ENCODE measurements around the gene HSPA1L. TPM values are rescaled to one million over a fixed set of nuclear protein-coding genes. Genes with fewer than 3 reads are reported as not detected.

The HSPA1L gene
- total RNA-seq, 4 donors from 2014 or later = 1.3 to 2.3 (median 1.8) TPM

DNA sequence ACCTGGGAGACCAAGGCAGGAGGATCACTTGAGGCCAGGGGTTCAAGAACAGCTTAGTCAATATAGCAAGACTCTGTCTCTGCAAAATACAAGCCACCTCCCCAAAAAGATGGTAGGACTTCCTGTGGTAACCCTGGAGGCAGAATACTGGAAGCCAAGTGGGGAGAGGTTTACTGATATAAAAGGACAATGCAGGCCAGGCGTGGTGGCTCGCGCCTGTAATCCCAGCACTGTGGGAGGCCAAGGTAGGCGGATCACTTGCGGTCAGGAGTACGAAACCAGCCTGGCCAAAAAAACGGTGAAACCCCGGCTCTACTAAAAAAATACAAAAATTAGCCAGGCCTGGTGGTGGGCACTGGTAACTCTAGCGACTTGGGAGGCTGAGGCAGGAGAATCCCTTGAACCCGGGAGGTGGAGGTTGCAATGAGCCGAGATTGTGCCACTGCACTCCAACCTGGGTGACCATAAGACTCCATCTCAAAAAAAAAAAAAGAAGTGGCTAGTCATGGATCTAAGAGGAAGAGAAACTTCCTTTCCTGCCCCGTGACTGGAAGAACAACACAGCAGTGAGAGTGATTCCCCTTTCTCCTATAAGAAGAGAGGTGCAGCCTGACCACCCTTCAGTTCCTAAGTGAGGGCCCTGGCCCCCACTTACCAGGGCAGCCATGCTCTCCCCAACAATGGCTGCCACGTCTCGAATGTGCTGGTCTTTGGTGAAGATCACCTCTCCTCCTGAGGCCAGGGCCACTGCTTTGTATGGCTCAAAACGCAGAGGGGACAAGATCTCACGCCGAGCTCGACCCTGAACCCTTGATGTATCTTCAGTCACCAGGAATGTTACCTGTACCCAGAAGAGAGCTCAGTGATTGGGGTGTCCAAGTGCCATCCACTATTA, 46.5 kb downstream of the HSPA1L start:
- intact Hi-C loops (cut with DNase I; ENCODE audit: low total_unique reads) = loop anchor here (5.0 kb wide), 2 partner anchors 81 to 1454 kb away; no protein-coding TSS in a partner anchor
- 89 to 91% methylated on average over 18 of the region's 18 CpGs for WGBS, 2 donors
- no peak overlapping the region for H3K4me3 ChIP-seq (ENCODE audit: low read depth, poor library complexity, severe bottlenecking)
- no peak for DNase-seq (ENCODE audit: low spot score in 2 of 2)
- TF ChIP-seq, protein P1, sequence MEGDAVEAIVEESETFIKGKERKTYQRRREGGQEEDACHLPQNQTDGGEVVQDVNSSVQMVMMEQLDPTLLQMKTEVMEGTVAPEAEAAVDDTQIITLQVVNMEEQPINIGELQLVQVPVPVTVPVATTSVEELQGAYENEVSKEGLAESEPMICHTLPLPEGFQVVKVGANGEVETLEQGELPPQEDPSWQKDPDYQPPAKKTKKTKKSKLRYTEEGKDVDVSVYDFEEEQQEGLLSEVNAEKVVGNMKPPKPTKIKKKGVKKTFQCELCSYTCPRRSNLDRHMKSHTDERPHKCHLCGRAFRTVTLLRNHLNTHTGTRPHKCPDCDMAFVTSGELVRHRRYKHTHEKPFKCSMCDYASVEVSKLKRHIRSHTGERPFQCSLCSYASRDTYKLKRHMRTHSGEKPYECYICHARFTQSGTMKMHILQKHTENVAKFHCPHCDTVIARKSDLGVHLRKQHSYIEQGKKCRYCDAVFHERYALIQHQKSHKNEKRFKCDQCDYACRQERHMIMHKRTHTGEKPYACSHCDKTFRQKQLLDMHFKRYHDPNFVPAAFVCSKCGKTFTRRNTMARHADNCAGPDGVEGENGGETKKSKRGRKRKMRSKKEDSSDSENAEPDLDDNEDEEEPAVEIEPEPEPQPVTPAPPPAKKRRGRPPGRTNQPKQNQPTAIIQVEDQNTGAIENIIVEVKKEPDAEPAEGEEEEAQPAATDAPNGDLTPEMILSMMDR (IDR thresholded peaks at IDR 0.05) = no peak
- no peak for TF ChIP-seq POLR2A (IDR thresholded peaks at IDR 0.05)

DNA sequence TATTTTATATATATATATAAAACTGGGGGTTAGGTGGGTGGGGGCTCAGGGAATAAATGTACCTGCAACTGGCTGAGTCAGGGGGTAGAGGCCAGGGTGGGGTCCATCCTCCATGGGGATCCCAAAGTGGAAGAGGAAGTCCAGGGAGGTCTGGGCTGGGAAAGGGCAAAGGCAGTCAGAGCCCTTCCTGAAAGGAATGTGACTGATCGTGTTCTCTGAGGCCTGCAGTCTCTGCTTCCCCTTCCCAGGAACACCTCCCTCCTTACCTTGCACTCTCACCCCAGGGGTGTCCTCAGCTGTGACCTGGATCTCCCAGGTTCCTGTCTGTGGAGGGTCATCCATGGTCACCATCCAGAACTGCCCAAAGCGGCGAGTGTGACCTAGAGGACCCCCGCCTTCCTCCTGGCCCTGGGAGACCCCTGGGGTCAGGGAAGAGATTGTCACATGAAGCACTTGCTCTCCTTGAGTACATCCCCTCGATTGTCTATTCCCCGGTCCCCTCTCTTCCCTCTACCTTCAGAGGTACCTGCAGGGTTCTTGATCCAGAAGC, 47.9 kb downstream of the HSPA1L start:
- intact Hi-C loops (cut with DNase I; ENCODE audit: low total_unique reads) = loop anchor here (5.0 kb wide), 2 partner anchors 80 to 1455 kb away; no protein-coding TSS in a partner anchor
- no peak for DNase-seq (ENCODE audit: low spot score in 2 of 2)
- H3K4me3 ChIP-seq (ENCODE audit: low read depth, poor library complexity, severe bottlenecking) = no peak overlapping the region
- 77 to 85% methylated on average over 6 of the region's 6 CpGs for WGBS, 2 donors
- TF ChIP-seq, protein P1 (IDR thresholded peaks at IDR 0.05) = no peak
- TF ChIP-seq POLR2A (IDR thresholded peaks at IDR 0.05) = no peak

DNA sequence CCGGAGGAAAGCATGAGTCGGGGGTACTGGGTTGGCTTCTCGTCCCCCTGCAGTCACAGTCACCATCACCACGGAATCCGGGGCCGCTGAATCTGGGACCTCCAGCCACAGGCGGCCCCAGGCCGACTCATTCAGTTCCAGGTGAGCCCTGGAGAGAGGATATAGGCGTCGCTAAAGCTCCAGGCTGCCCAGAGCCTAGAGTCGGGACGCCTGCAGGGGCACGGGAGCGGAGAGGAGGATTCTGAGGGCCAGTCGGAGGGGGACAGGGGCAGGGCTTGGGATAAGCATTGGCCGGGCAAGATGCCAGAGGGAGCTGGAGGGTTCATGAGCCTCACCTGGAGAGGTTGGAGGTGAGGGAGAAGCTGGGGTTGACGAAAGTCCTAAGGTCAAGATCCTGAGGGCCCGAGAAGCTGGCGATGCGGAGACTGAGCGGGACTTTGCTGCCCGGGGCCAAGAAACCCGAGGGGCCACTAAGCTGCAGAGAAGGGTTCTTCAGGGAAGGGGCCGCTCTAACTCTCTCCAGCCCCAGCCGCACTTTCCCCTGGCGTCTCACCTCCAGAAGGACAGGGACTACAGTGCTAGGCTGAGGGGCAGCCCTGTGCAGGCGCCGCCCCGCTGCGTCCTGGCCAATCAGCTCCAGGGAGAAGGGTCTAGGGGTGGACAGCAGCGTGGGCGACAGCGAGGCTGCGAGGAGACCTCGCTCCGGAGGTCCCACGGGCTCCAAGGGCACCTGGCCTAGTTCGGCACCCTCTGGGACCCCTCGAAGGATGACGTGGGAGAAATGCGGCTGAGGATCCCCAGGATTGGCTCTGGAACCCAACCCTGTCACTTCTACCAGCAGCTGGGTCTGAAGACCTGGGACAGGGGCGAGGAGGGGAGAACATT, 48.9 kb downstream of the HSPA1L start:
- intact Hi-C loops (cut with DNase I; ENCODE audit: low total_unique reads) = loop anchor here (5.0 kb wide), 2 partner anchors 79 to 1456 kb away; no protein-coding TSS in a partner anchor
- no peak for DNase-seq (ENCODE audit: low spot score in 2 of 2)
- 64 to 68% methylated on average over 39 to 42 of the region's 42 CpGs for WGBS, 2 donors
- no peak overlapping the region for H3K4me3 ChIP-seq (ENCODE audit: low read depth, poor library complexity, severe bottlenecking)
- TF ChIP-seq, protein P1 (IDR thresholded peaks at IDR 0.05) = no peak
- TF ChIP-seq POLR2A (IDR thresholded peaks at IDR 0.05) = no peak

DNA sequence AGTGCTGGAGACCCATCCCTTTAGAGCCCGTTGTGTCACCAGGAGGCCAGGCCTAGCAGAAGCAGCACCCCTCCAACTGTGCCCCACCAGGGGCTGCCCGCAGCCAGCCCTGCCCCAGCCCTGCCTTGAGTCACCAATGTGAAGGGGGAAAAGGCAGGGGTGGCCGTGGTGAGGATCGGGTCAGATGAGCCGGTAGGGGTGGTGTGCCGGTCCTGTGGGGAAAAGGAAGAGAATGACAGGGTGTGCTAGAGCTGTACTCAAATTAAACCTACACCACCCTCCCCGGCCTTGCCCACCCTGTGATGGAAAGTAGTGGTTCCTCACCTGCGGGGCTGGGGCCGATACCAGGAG, 49.5 kb downstream of the HSPA1L start:
- H3K4me3 ChIP-seq (ENCODE audit: low read depth, poor library complexity, severe bottlenecking) = no peak overlapping the region
- TF ChIP-seq, protein P1 (IDR thresholded peaks at IDR 0.05) = no peak
- TF ChIP-seq POLR2A (IDR thresholded peaks at IDR 0.05) = no peak
- WGBS, 2 donors = 86 to 90% methylated on average over 9 of the region's 9 CpGs
- no peak for DNase-seq (ENCODE audit: low spot score in 2 of 2)
- intact Hi-C loops (cut with DNase I; ENCODE audit: low total_unique reads) = loop anchor here (5.0 kb wide), 2 partner anchors 78 to 1457 kb away; no protein-coding TSS in a partner anchor

DNA sequence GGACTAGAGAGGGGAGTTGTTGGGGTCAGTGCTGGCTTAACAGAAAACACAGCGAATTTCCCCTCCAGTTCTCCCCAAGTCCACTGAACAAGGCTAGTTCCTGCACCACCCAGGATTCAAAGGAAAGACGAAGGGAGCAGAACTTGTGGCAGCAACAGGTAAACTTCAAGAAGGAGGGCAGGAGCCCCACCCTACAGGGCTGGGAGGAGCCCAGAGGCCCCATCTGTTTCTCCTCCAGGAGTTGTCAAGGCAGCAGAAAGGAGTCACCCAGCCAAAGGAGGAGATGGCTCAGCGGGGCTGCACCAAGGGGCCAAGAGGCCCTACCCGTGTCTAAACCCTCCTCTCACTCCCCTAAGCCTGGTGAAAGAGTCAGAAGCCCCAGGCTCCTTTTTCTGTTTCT, 50.9 kb downstream of the HSPA1L start:
- intact Hi-C loops (cut with DNase I; ENCODE audit: low total_unique reads) = no loop called here
- WGBS, 2 donors = 67 to 74% methylated on average over 4 of the region's 4 CpGs
- TF ChIP-seq POLR2A (IDR thresholded peaks at IDR 0.05) = no peak
- TF ChIP-seq, protein P1 (IDR thresholded peaks at IDR 0.05) = no peak
- no peak for DNase-seq (ENCODE audit: low spot score in 2 of 2)
- no peak overlapping the region for H3K4me3 ChIP-seq (ENCODE audit: low read depth, poor library complexity, severe bottlenecking)

All from lower leg skin (tissue), 4 donors.